ENCODE results near the gene JAGN1.

- TF ChIP-seq CTCF (IDR thresholded peaks at IDR 0.05) (no peak), POLR2AphosphoS5 (IDR thresholded peaks at IDR 0.05) (no peak)
These were observed 13.5 kb downstream of the JAGN1 start for GRCh38 chr3:9903904-9904303.

Data from suprapubic skin (tissue), 3 donors.